ENCODE measurements around the gene GPR161. TPM values are rescaled to one million over a fixed set of nuclear protein-coding genes. Genes with fewer than 3 reads are reported as not detected.

GPR161 gene
- total RNA-seq, 1 donor: 13.8 TPM

DNA sequence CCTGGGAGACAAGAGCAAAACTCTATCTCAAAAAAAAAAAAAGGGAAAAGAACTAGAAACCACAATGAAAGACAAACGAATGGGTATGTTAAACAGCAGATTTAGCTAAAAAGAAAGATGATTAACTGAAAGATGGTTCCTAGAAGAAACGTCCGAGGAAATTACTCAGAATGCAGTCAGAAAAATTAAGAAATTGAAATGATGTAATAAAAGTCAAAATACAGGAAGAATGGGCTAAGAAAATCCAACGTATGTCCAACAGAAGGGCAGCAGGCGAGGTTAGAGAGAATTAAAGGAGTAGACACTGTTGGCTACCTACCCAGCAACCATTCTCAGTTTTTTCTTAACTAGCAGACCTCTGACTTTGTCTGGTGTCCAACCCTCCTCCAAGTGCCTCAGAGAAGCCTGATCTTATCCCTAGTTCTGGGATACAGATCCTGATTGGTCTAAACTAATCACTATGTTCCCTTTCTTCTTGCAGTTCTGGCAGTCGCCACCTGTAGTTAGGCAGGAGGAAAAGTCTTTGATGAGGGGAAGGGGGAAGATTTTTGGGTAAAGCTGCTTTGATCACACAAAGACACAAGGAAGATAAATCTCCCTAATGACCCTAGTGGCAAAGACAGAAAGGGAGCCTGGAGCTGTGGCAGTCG, 25.7 kb downstream of the GPR161 start:
- H3K4me1 ChIP-seq (ENCODE audit: insufficient read depth, low read length): peaks cover 8% of the 10 kb centered on the region
- no peaks in the 10 kb centered on the region for H3K36me3 ChIP-seq (ENCODE audit: insufficient read depth, low read length)
- peak overlapping the region; percentile 84 for H2AFZ ChIP-seq (ENCODE audit: low read length)
- no peak for DNase-seq (ENCODE audit: insufficient read length, low spot score, missing footprints)
- no peaks in the 10 kb centered on the region for H3K9me3 ChIP-seq (ENCODE audit: low read depth, low read length)
- H3K4me3 ChIP-seq (ENCODE audit: insufficient read depth, low read length): no peak overlapping the region
- H3K27me3 ChIP-seq (ENCODE audit: insufficient read depth, low read length): no peaks in the 10 kb centered on the region
- peak overlapping the region; percentile 36 for H3K4me2 ChIP-seq (ENCODE audit: insufficient read depth, low read length)
- no peaks in the 10 kb centered on the region for H4K20me1 ChIP-seq (ENCODE audit: insufficient read depth, low read length)
- peak overlapping the region; percentile 37 for H3K27ac ChIP-seq (ENCODE audit: low read depth, low read length)
- TF ChIP-seq CTCF (IDR thresholded peaks at IDR 0.05; ENCODE audit: extremely low read depth, low read depth, low read length): no peak
- H3K79me2 ChIP-seq (ENCODE audit: insufficient read depth, low read length): no peaks in the 10 kb centered on the region

- H3K4me1 ChIP-seq (ENCODE audit: insufficient read depth, low read length): no peaks in the 10 kb centered on the region
- no peaks in the 10 kb centered on the region for H4K20me1 ChIP-seq (ENCODE audit: insufficient read depth, low read length)
- H3K4me2 ChIP-seq (ENCODE audit: insufficient read depth, low read length): no peak overlapping the region
- no peaks in the 10 kb centered on the region for H3K9me3 ChIP-seq (ENCODE audit: low read depth, low read length)
- DNase-seq (ENCODE audit: insufficient read length, low spot score, missing footprints): no peak
- no peak overlapping the region for H3K27ac ChIP-seq (ENCODE audit: low read depth, low read length)
- peaks cover 7% of the 10 kb centered on the region for H3K36me3 ChIP-seq (ENCODE audit: insufficient read depth, low read length)
- no peak overlapping the region for H3K4me3 ChIP-seq (ENCODE audit: insufficient read depth, low read length)
- no peaks in the 10 kb centered on the region for H3K27me3 ChIP-seq (ENCODE audit: insufficient read depth, low read length)
- TF ChIP-seq CTCF (IDR thresholded peaks at IDR 0.05; ENCODE audit: extremely low read depth, low read depth, low read length): no peak
- no peak overlapping the region for H2AFZ ChIP-seq (ENCODE audit: low read length)
- no peaks in the 10 kb centered on the region for H3K79me2 ChIP-seq (ENCODE audit: insufficient read depth, low read length)
These were observed 30.5 kb downstream of the GPR161 start for GRCh38 chr1:168106274-168106673.

- no peak overlapping the region for H3K4me3 ChIP-seq (ENCODE audit: insufficient read depth, low read length)
- no peak for TF ChIP-seq CTCF (IDR thresholded peaks at IDR 0.05; ENCODE audit: extremely low read depth, low read depth, low read length)
- no peak for DNase-seq (ENCODE audit: insufficient read length, low spot score, missing footprints)
- no peaks in the 10 kb centered on the region for H4K20me1 ChIP-seq (ENCODE audit: insufficient read depth, low read length)
- peaks cover 7% of the 10 kb centered on the region for H3K36me3 ChIP-seq (ENCODE audit: insufficient read depth, low read length)
- H3K4me2 ChIP-seq (ENCODE audit: insufficient read depth, low read length): no peak overlapping the region
- H3K4me1 ChIP-seq (ENCODE audit: insufficient read depth, low read length): no peaks in the 10 kb centered on the region
- H3K27me3 ChIP-seq (ENCODE audit: insufficient read depth, low read length): no peaks in the 10 kb centered on the region
- no peak overlapping the region for H2AFZ ChIP-seq (ENCODE audit: low read length)
- no peak overlapping the region for H3K27ac ChIP-seq (ENCODE audit: low read depth, low read length)
- H3K9me3 ChIP-seq (ENCODE audit: low read depth, low read length): no peaks in the 10 kb centered on the region
- no peaks in the 10 kb centered on the region for H3K79me2 ChIP-seq (ENCODE audit: insufficient read depth, low read length)
These were observed 30.9 kb downstream of the GPR161 start for GRCh38 chr1:168105846-168106245.

DNA sequence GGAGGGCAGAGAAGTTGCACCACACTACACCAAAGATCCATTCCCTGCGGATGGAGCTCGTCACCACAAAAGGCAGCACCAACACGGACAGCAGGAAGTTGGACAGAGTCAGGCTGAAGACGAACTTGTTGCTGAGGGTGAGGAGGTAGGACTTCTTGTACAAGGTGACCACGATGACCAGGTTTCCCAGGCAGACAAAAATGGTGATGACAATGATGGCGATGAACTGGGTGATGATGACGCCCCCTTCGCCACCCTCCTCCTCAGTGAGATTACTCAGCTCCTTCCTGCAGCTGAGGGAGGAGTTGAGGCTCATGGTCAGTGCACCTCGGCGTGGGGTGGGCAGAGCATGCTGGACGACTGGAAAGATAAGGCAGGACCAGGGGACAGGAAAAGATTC, 32.2 kb downstream of the GPR161 start:
- no peaks in the 10 kb centered on the region for H3K4me1 ChIP-seq (ENCODE audit: insufficient read depth, low read length)
- H3K9me3 ChIP-seq (ENCODE audit: low read depth, low read length): no peaks in the 10 kb centered on the region
- H3K27me3 ChIP-seq (ENCODE audit: insufficient read depth, low read length): no peaks in the 10 kb centered on the region
- no peak for DNase-seq (ENCODE audit: insufficient read length, low spot score, missing footprints)
- no peak overlapping the region for H3K27ac ChIP-seq (ENCODE audit: low read depth, low read length)
- no peaks in the 10 kb centered on the region for H3K79me2 ChIP-seq (ENCODE audit: insufficient read depth, low read length)
- peaks cover 7% of the 10 kb centered on the region for H3K36me3 ChIP-seq (ENCODE audit: insufficient read depth, low read length)
- H3K4me3 ChIP-seq (ENCODE audit: insufficient read depth, low read length): no peak overlapping the region
- no peaks in the 10 kb centered on the region for H4K20me1 ChIP-seq (ENCODE audit: insufficient read depth, low read length)
- H3K4me2 ChIP-seq (ENCODE audit: insufficient read depth, low read length): no peak overlapping the region
- TF ChIP-seq CTCF (IDR thresholded peaks at IDR 0.05; ENCODE audit: extremely low read depth, low read depth, low read length): no peak
- no peak overlapping the region for H2AFZ ChIP-seq (ENCODE audit: low read length)

Measured in osteoblast (primary cell).